Myocyte (in vitro differentiated cells): Measurements from ENCODE around the gene PRKACA. TPM values are rescaled to one million over a fixed set of nuclear protein-coding genes. Genes with fewer than 3 reads are reported as not detected.
"Not testable (repeated sequence)": the region's sequence is repeated elsewhere in the genome, so short reads cannot be mapped to it uniquely, and the experiment has no call there.

ENCODE experiments used
- DNase-seq: peaks from one replicate; pipeline ENCODE4 v3.0.0-alpha.2; 2012; ENCODE audit warnings: low read depth
- total RNA-seq: library from RNA; depleted of rRNA; stranded (reverse); fragments of >200 nt; gene quantifications from 2 replicates; pipeline ENCODE4 v1.2.3, GENCODE V29; 2014

Gene PRKACA
- total RNA-seq, 1 donor from 2014 or later: 84.3 TPM

- no peak for DNase-seq
Measured at GRCh38 chr19:14148751-14149410, 31.3 kb upstream of the PRKACA start.

- peak; percentile 33 for DNase-seq
Measured at GRCh38 chr19:14147797-14148605, 30.4 kb upstream of the PRKACA start.

- peak; percentile 22 for DNase-seq
Measured at GRCh38 chr19:14146789-14147216, 29.2 kb upstream of the PRKACA start.

GRCh38 chr19:14146169-14146568 is 28.6 kb upstream of the PRKACA start:
- not testable (repeated sequence) for DNase-seq

- no peak for DNase-seq
Measured at GRCh38 chr19:14145381-14145780, 27.8 kb upstream of the PRKACA start.

GRCh38 chr19:14142262-14143190 is 25.0 kb upstream of the PRKACA start:
- no peak for DNase-seq

- DNase-seq: no peak
Measured at GRCh38 chr19:14141041-14141440, 23.5 kb upstream of the PRKACA start.

GRCh38 chr19:14139944-14140343 is 22.4 kb upstream of the PRKACA start:
- DNase-seq: peak; percentile 50

GRCh38 chr19:14138576-14139265 is 21.2 kb upstream of the PRKACA start:
- DNase-seq: no peak

- peak; percentile 100 for DNase-seq
Measured at GRCh38 chr19:14136509-14137281, 19.1 kb upstream of the PRKACA start, which contains the start of gene ASF1B. Gene ASF1B, minus strand, starts transcription at chr19:14136589. Its CDS starts 133 bp downstream, at chr19:14136456.

- no peak for DNase-seq
Measured at GRCh38 chr19:14135985-14136508, 18.5 kb upstream of the PRKACA start.

GRCh38 chr19:14135355-14135754 is 17.8 kb upstream of the PRKACA start:
- no peak for DNase-seq

- DNase-seq: peak; percentile 22
Measured at GRCh38 chr19:14127929-14128509, 10.5 kb upstream of the PRKACA start.

GRCh38 chr19:14127176-14127575 is 9.6 kb upstream of the PRKACA start:
- no peak for DNase-seq

- no peak for DNase-seq
Measured at GRCh38 chr19:14122924-14123323, 5.4 kb upstream of the PRKACA start.

GRCh38 chr19:14120497-14120780 is 2.9 kb upstream of the PRKACA start:
- no peak for DNase-seq

GRCh38 chr19:14119644-14120496 is 2.3 kb upstream of the PRKACA start:
- no peak for DNase-seq

- no peak for DNase-seq
Measured at GRCh38 chr19:14119146-14119545, 1.6 kb upstream of the PRKACA start.
